ENCODE results near the gene BAX.

- TF ChIP-seq, protein P1, sequence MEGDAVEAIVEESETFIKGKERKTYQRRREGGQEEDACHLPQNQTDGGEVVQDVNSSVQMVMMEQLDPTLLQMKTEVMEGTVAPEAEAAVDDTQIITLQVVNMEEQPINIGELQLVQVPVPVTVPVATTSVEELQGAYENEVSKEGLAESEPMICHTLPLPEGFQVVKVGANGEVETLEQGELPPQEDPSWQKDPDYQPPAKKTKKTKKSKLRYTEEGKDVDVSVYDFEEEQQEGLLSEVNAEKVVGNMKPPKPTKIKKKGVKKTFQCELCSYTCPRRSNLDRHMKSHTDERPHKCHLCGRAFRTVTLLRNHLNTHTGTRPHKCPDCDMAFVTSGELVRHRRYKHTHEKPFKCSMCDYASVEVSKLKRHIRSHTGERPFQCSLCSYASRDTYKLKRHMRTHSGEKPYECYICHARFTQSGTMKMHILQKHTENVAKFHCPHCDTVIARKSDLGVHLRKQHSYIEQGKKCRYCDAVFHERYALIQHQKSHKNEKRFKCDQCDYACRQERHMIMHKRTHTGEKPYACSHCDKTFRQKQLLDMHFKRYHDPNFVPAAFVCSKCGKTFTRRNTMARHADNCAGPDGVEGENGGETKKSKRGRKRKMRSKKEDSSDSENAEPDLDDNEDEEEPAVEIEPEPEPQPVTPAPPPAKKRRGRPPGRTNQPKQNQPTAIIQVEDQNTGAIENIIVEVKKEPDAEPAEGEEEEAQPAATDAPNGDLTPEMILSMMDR (IDR thresholded peaks at IDR 0.05), result no peak
- no peak for TF ChIP-seq POLR2A (IDR thresholded peaks at IDR 0.05)
Measured at GRCh38 chr19:48961051-48961649, 6.5 kb downstream of the BAX start.

Measured in body of pancreas (tissue), 4 donors.